ENCODE results near the gene NR1D1. TPM values are rescaled to one million over a fixed set of nuclear protein-coding genes. Genes with fewer than 3 reads are reported as not detected.

The NR1D1 gene
- total and polyA plus RNA-seq, 4 donors, result 3.2 to 19.6 (median 14.1) TPM

GRCh38 chr17:40067710-40068109, 32.7 kb downstream of the NR1D1 start:
- H3K9me3 ChIP-seq (ENCODE audit: control insufficient read depth in 4 of 4, insufficient read depth in 3 of 4, low read length in 3 of 4), result no peaks in the 10 kb centered on the region
- 95 to 97% methylated on average over 7 of the region's 7 CpGs for WGBS, 2 donors
- H3K4me3 ChIP-seq, result no peak overlapping the region
- TF ChIP-seq CTCF (IDR thresholded peaks at IDR 0.05; ENCODE audit: control extremely low read depth, extremely low read depth), result no peak
- peaks cover 40 to 83% (median 57%) of the 10 kb centered on the region in 5 donors for H3K4me1 ChIP-seq (ENCODE audit: control insufficient read depth in 5 of 5, insufficient read depth in 5 of 5, low read length in 5 of 5)
- H3K27me3 ChIP-seq (ENCODE audit: control insufficient read depth in 3 of 3, insufficient read depth in 3 of 3, low read length in 2 of 3), result no peaks in the 10 kb centered on the region
- no peak for DNase-seq
- H3K9ac ChIP-seq (ENCODE audit: insufficient read depth in 1 of 2, low read length in 2 of 2), result peak overlapping the region in 1 of 2 donors; percentile 89
- no peak for ATAC-seq (ENCODE audit: insufficient read depth, low FRiP score)
- H3K36me3 ChIP-seq (ENCODE audit: control insufficient read depth in 4 of 4, insufficient read depth in 4 of 4, low read length in 4 of 4), result no peaks in the 10 kb centered on the region
- peak overlapping the region; percentile 73 to 93 for H3K27ac ChIP-seq (ENCODE audit: low read depth in 1 of 2, low read length in 1 of 2)

- DNase-seq, result no peak
- H3K4me3 ChIP-seq, result no peak overlapping the region
These were observed 34.4 kb downstream of the NR1D1 start for GRCh38 chr17:40065769-40066510.

GRCh38 chr17:40064971-40065768, 35.2 kb downstream of the NR1D1 start:
- peak overlapping the region in 1 of 2 donors; percentile 79 for H3K9ac ChIP-seq (ENCODE audit: insufficient read depth in 1 of 2, low read length in 2 of 2)
- DNase-seq, result peak; percentile 82 to 88 (median 83)
- ATAC-seq (ENCODE audit: insufficient read depth, low FRiP score), result no peak
- no peaks in the 10 kb centered on the region for H3K36me3 ChIP-seq (ENCODE audit: control insufficient read depth in 4 of 4, insufficient read depth in 4 of 4, low read length in 4 of 4)
- H3K4me3 ChIP-seq, result no peak overlapping the region
- no peaks in the 10 kb centered on the region for H3K9me3 ChIP-seq (ENCODE audit: control insufficient read depth in 4 of 4, insufficient read depth in 3 of 4, low read length in 3 of 4)
- H3K4me1 ChIP-seq (ENCODE audit: control insufficient read depth in 5 of 5, insufficient read depth in 5 of 5, low read length in 5 of 5), result peaks cover 22 to 65% (median 37%) of the 10 kb centered on the region in 5 donors
- 20 to 26% methylated on average over 10 of the region's 10 CpGs for WGBS, 2 donors
- H3K27me3 ChIP-seq (ENCODE audit: control insufficient read depth in 3 of 3, insufficient read depth in 3 of 3, low read length in 2 of 3), result no peaks in the 10 kb centered on the region
- peak overlapping the region; percentile 73 to 76 for H3K27ac ChIP-seq (ENCODE audit: low read depth in 1 of 2, low read length in 1 of 2)
- TF ChIP-seq CTCF (IDR thresholded peaks at IDR 0.05; ENCODE audit: control extremely low read depth, extremely low read depth), result no peak

More at GRCh38 chr17:40065769-40066510, 34.4 kb downstream of the NR1D1 start:
- H3K4me1 ChIP-seq (ENCODE audit: control insufficient read depth in 5 of 5, insufficient read depth in 5 of 5, low read length in 5 of 5), result peaks cover 29 to 72% (median 44%) of the 10 kb centered on the region in 5 donors
- no peaks in the 10 kb centered on the region for H3K9me3 ChIP-seq (ENCODE audit: control insufficient read depth in 4 of 4, insufficient read depth in 3 of 4, low read length in 3 of 4)
- no peak overlapping the region for H3K9ac ChIP-seq (ENCODE audit: insufficient read depth in 1 of 2, low read length in 2 of 2)
- 59 to 73% methylated on average over 11 of the region's 11 CpGs for WGBS, 2 donors
- no peaks in the 10 kb centered on the region for H3K27me3 ChIP-seq (ENCODE audit: control insufficient read depth in 3 of 3, insufficient read depth in 3 of 3, low read length in 2 of 3)
- H3K36me3 ChIP-seq (ENCODE audit: control insufficient read depth in 4 of 4, insufficient read depth in 4 of 4, low read length in 4 of 4), result no peaks in the 10 kb centered on the region
- TF ChIP-seq CTCF (IDR thresholded peaks at IDR 0.05; ENCODE audit: control extremely low read depth, extremely low read depth), result no peak
- peak overlapping the region; percentile 73 to 76 for H3K27ac ChIP-seq (ENCODE audit: low read depth in 1 of 2, low read length in 1 of 2)
- no peak for ATAC-seq (ENCODE audit: insufficient read depth, low FRiP score)
